ENCODE measurements around the gene PXDN.

Gene PXDN

GRCh38 chr2:1690056-1690775 is 54.1 kb downstream of the PXDN start:
- no peak for TF ChIP-seq CTCF (IDR thresholded peaks at IDR 0.05; ENCODE audit: unreplicated experiment in 3 of 3)
- Mint-ChIP-seq H3K4me3 (no peak overlapping the region), H3K36me3 (ENCODE audit: low read depth) (peaks cover 54% of the 10 kb centered on the region), H3K9me3 (no peaks in the 10 kb centered on the region), H3K27ac (peak overlapping the region in 1 of 3 experiments; percentile 43), H3K4me1 (peaks cover 30% of the 10 kb centered on the region), H3K27me3 (ENCODE audit: low read depth) (no peaks in the 10 kb centered on the region)

- Mint-ChIP-seq H3K27ac (no peak overlapping the region), H3K27me3 (ENCODE audit: low read depth) (no peaks in the 10 kb centered on the region), H3K4me3 (no peak overlapping the region), H3K4me1 (peaks cover 30% of the 10 kb centered on the region), H3K9me3 (no peaks in the 10 kb centered on the region), H3K36me3 (ENCODE audit: low read depth) (peaks cover 65% of the 10 kb centered on the region)
- TF ChIP-seq CTCF (IDR thresholded peaks at IDR 0.05; ENCODE audit: unreplicated experiment in 3 of 3): no peak
Measured at GRCh38 chr2:1688859-1689258, 55.5 kb downstream of the PXDN start.

- H3K27me3 Mint-ChIP-seq (ENCODE audit: low read depth): no peaks in the 10 kb centered on the region
- peak overlapping the region in 2 of 3 experiments; percentile 46 to 56 for H3K27ac Mint-ChIP-seq
- peaks cover 30% of the 10 kb centered on the region for H3K4me1 Mint-ChIP-seq
- TF ChIP-seq CTCF (IDR thresholded peaks at IDR 0.05; ENCODE audit: unreplicated experiment in 3 of 3): no peak
- no peaks in the 10 kb centered on the region for H3K9me3 Mint-ChIP-seq
- no peak overlapping the region for H3K4me3 Mint-ChIP-seq
- peaks cover 65% of the 10 kb centered on the region for H3K36me3 Mint-ChIP-seq (ENCODE audit: low read depth)
Measured at GRCh38 chr2:1688161-1688560, 56.2 kb downstream of the PXDN start.

- Mint-ChIP-seq H3K36me3 (ENCODE audit: low read depth) (peaks cover 57% of the 10 kb centered on the region), H3K4me3 (no peak overlapping the region), H3K4me1 (peaks cover 32% of the 10 kb centered on the region), H3K27ac (peak overlapping the region in 2 of 3 experiments; percentile 46 to 63), H3K27me3 (ENCODE audit: low read depth) (no peaks in the 10 kb centered on the region), H3K9me3 (no peaks in the 10 kb centered on the region)
- TF ChIP-seq CTCF (IDR thresholded peaks at IDR 0.05; ENCODE audit: unreplicated experiment in 3 of 3): no peak
Measured at GRCh38 chr2:1687254-1687653, 57.1 kb downstream of the PXDN start.

GRCh38 chr2:1686784-1687105 is 57.6 kb downstream of the PXDN start:
- H3K4me3 Mint-ChIP-seq: no peak overlapping the region
- H3K27me3 Mint-ChIP-seq (ENCODE audit: low read depth): no peaks in the 10 kb centered on the region
- H3K4me1 Mint-ChIP-seq: peaks cover 37% of the 10 kb centered on the region
- H3K9me3 Mint-ChIP-seq: no peaks in the 10 kb centered on the region
- H3K27ac Mint-ChIP-seq: peak overlapping the region; percentile 8 to 63 (median 51)
- H3K36me3 Mint-ChIP-seq (ENCODE audit: low read depth): peaks cover 57% of the 10 kb centered on the region
- TF ChIP-seq CTCF (IDR thresholded peaks at IDR 0.05; ENCODE audit: unreplicated experiment in 3 of 3): no peak

All from nephron (organoid).